Measurements from ENCODE around the gene CYB5R2.

DNA sequence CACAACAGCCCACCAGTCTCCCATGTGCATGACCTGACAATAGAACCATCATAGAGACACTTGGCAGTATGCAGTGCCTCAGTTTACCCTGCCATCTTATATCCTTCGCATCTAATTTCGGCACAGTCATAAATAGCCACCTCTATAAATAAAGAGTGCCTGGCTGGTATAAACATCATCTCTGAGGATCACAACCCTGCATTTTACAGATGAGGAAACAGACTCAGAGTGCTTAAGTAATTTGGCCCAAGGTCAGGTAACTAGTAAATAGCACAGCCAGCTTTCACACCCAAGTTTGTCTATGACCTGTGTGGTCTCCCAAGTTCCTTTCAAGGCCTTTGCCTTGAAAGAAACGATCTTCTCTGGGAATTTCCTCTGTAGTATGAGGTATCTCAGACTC, 44.6 kb downstream of the CYB5R2 start:
- TF ChIP-seq, protein P1, sequence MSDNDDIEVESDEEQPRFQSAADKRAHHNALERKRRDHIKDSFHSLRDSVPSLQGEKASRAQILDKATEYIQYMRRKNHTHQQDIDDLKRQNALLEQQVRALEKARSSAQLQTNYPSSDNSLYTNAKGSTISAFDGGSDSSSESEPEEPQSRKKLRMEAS (IDR thresholded peaks at IDR 0.05) = no peak
- TF ChIP-seq NFIC (IDR thresholded peaks at IDR 0.05) (no peak), TAF1 (IDR thresholded peaks at IDR 0.05; ENCODE audit: low read depth) (no peak), CEBPB (IDR thresholded peaks at IDR 0.05) (no peak), TEAD4 (IDR thresholded peaks at IDR 0.05) (no peak), RAD21 (IDR thresholded peaks at IDR 0.05; ENCODE audit: low read depth) (no peak), TCF12 (IDR thresholded peaks at IDR 0.05; ENCODE audit: low read depth) (no peak), EGR1 (IDR thresholded peaks at IDR 0.05) (no peak), EP300 (IDR thresholded peaks at IDR 0.05; ENCODE audit: borderline replicate concordance) (no peak), CREB1 (IDR thresholded peaks at IDR 0.05; ENCODE audit: low read depth) (no peak), YY1 (IDR thresholded peaks at IDR 0.05; ENCODE audit: low read depth) (no peak), ZBTB7A (IDR thresholded peaks at IDR 0.05; ENCODE audit: low read depth) (no peak)
- TF ChIP-seq, protein P2, sequence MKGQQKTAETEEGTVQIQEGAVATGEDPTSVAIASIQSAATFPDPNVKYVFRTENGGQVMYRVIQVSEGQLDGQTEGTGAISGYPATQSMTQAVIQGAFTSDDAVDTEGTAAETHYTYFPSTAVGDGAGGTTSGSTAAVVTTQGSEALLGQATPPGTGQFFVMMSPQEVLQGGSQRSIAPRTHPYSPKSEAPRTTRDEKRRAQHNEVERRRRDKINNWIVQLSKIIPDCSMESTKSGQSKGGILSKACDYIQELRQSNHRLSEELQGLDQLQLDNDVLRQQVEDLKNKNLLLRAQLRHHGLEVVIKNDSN (IDR thresholded peaks at IDR 0.05) = no peak
- TF ChIP-seq, protein P3, sequence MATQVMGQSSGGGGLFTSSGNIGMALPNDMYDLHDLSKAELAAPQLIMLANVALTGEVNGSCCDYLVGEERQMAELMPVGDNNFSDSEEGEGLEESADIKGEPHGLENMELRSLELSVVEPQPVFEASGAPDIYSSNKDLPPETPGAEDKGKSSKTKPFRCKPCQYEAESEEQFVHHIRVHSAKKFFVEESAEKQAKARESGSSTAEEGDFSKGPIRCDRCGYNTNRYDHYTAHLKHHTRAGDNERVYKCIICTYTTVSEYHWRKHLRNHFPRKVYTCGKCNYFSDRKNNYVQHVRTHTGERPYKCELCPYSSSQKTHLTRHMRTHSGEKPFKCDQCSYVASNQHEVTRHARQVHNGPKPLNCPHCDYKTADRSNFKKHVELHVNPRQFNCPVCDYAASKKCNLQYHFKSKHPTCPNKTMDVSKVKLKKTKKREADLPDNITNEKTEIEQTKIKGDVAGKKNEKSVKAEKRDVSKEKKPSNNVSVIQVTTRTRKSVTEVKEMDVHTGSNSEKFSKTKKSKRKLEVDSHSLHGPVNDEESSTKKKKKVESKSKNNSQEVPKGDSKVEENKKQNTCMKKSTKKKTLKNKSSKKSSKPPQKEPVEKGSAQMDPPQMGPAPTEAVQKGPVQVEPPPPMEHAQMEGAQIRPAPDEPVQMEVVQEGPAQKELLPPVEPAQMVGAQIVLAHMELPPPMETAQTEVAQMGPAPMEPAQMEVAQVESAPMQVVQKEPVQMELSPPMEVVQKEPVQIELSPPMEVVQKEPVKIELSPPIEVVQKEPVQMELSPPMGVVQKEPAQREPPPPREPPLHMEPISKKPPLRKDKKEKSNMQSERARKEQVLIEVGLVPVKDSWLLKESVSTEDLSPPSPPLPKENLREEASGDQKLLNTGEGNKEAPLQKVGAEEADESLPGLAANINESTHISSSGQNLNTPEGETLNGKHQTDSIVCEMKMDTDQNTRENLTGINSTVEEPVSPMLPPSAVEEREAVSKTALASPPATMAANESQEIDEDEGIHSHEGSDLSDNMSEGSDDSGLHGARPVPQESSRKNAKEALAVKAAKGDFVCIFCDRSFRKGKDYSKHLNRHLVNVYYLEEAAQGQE (IDR thresholded peaks at IDR 0.05; ENCODE audit: low read depth) = no peak
